ENCODE measurements around the gene GPI. TPM values are rescaled to one million over a fixed set of nuclear protein-coding genes. Genes with fewer than 3 reads are reported as not detected.

The GPI gene
- total RNA-seq, 2 experiments from 2014 or later = 111 to 218 TPM

GRCh38 chr19:34416021-34416545 is 51.1 kb downstream of the GPI start:
- ChIA-PET POLR2A (interaction anchor here (0.8 to 1.5 kb wide), 2 partner anchors 11 to 12 kb away, joined by 3 read pairs; partner anchors contain the start of gene UBA2), CTCF (ENCODE audit: unreplicated experiment) (no interaction called here)
- H2AFZ ChIP-seq (ENCODE audit: low read length) = no peak overlapping the region
- H3K4me2 ChIP-seq (ENCODE audit: low read length) = no peak overlapping the region
- H4K20me1 ChIP-seq (ENCODE audit: insufficient read depth, low read length) = no peaks in the 10 kb centered on the region
- TF ChIP-seq, protein P1, sequence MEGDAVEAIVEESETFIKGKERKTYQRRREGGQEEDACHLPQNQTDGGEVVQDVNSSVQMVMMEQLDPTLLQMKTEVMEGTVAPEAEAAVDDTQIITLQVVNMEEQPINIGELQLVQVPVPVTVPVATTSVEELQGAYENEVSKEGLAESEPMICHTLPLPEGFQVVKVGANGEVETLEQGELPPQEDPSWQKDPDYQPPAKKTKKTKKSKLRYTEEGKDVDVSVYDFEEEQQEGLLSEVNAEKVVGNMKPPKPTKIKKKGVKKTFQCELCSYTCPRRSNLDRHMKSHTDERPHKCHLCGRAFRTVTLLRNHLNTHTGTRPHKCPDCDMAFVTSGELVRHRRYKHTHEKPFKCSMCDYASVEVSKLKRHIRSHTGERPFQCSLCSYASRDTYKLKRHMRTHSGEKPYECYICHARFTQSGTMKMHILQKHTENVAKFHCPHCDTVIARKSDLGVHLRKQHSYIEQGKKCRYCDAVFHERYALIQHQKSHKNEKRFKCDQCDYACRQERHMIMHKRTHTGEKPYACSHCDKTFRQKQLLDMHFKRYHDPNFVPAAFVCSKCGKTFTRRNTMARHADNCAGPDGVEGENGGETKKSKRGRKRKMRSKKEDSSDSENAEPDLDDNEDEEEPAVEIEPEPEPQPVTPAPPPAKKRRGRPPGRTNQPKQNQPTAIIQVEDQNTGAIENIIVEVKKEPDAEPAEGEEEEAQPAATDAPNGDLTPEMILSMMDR (conservative IDR thresholded peaks at IDR 0.05; ENCODE audit: low read length) = no peak
- TF ChIP-seq EZH2phosphoT487 (IDR thresholded peaks at IDR 0.05; ENCODE audit: borderline replicate concordance, low read depth, low read length) = no peak
- no peaks in the 10 kb centered on the region for H3K9me3 ChIP-seq (ENCODE audit: low read length)
- no peak overlapping the region for H3K4me3 ChIP-seq (ENCODE audit: low read depth, low read length, poor library complexity, severe bottlenecking)
- 0 out of 2 replicates have a peak, but pooled peaks cover under 1% of the 10 kb centered on the region for H3K79me2 ChIP-seq (ENCODE audit: insufficient read depth, low read depth, low read length)
- no peak overlapping the region for H3K27ac ChIP-seq (ENCODE audit: low read depth, low read length, poor library complexity, severe bottlenecking)
- intact Hi-C loops (cut with micrococcal nuclease; ENCODE audit: unreplicated experiment) = no loop called here
- no peaks in the 10 kb centered on the region for H3K9me2 ChIP-seq (ENCODE audit: insufficient read depth, low read length)
- peaks cover 97% of the 10 kb centered on the region for H3K36me3 ChIP-seq (ENCODE audit: insufficient read depth, low read length)
- BruUV-seq (replicated peaks) = no TSS peak
- no peak for DNase-seq (ENCODE audit: low spot score)
- H3K4me1 ChIP-seq (ENCODE audit: insufficient read depth, low read length, poor library complexity, severe bottlenecking) = no peaks in the 10 kb centered on the region

GRCh38 chr19:34418300-34418699 is 53.3 kb downstream of the GPI start:
- no TSS peak for BruUV-seq (replicated peaks)

GRCh38 chr19:34426096-34426661 is 61.2 kb downstream of the GPI start:
- no peak for DNase-seq (ENCODE audit: low spot score)
- no peak overlapping the region for H3K27ac ChIP-seq (ENCODE audit: low read depth, low read length, poor library complexity, severe bottlenecking)
- intact Hi-C loops (cut with micrococcal nuclease; ENCODE audit: unreplicated experiment) = no loop called here
- no peak overlapping the region for H3K4me2 ChIP-seq (ENCODE audit: low read length)
- H4K20me1 ChIP-seq (ENCODE audit: insufficient read depth, low read length) = peaks cover 20% of the 10 kb centered on the region
- H3K79me2 ChIP-seq (ENCODE audit: insufficient read depth, low read depth, low read length) = peaks cover 30% of the 10 kb centered on the region
- no peaks in the 10 kb centered on the region for H3K9me3 ChIP-seq (ENCODE audit: low read length)
- H3K4me1 ChIP-seq (ENCODE audit: insufficient read depth, low read length, poor library complexity, severe bottlenecking) = peaks cover 22% of the 10 kb centered on the region
- H3K9me2 ChIP-seq (ENCODE audit: insufficient read depth, low read length) = no peaks in the 10 kb centered on the region
- POLR2A ChIA-PET = interaction anchor here (0.5 kb wide), 1 partner anchor 309 kb away, joined by 3 read pairs; no protein-coding TSS in a partner anchor
- TF ChIP-seq EZH2phosphoT487 (IDR thresholded peaks at IDR 0.05; ENCODE audit: borderline replicate concordance, low read depth, low read length) = no peak
- TF ChIP-seq, protein P1 (conservative IDR thresholded peaks at IDR 0.05; ENCODE audit: low read length) = no peak
- BruUV-seq (replicated peaks) = no TSS peak
- H3K36me3 ChIP-seq (ENCODE audit: insufficient read depth, low read length) = peaks cover 78% of the 10 kb centered on the region
- H2AFZ ChIP-seq (ENCODE audit: low read length) = no peak overlapping the region
- H3K4me3 ChIP-seq (ENCODE audit: low read depth, low read length, poor library complexity, severe bottlenecking) = no peak overlapping the region
- CTCF ChIA-PET (ENCODE audit: unreplicated experiment) = no interaction called here

More at GRCh38 chr19:34418300-34418699, 53.3 kb downstream of the GPI start:
- POLR2A ChIA-PET = no interaction called here
- peaks cover 96% of the 10 kb centered on the region for H3K36me3 ChIP-seq (ENCODE audit: insufficient read depth, low read length)
- no peaks in the 10 kb centered on the region for H3K9me3 ChIP-seq (ENCODE audit: low read length)
- no peaks in the 10 kb centered on the region for H3K79me2 ChIP-seq (ENCODE audit: insufficient read depth, low read depth, low read length)
- H3K4me3 ChIP-seq (ENCODE audit: low read depth, low read length, poor library complexity, severe bottlenecking) = no peak overlapping the region
- intact Hi-C loops (cut with micrococcal nuclease; ENCODE audit: unreplicated experiment) = no loop called here
- H3K27ac ChIP-seq (ENCODE audit: low read depth, low read length, poor library complexity, severe bottlenecking) = no peak overlapping the region
- H2AFZ ChIP-seq (ENCODE audit: low read length) = no peak overlapping the region
- no peak overlapping the region for H3K4me2 ChIP-seq (ENCODE audit: low read length)
- H3K4me1 ChIP-seq (ENCODE audit: insufficient read depth, low read length, poor library complexity, severe bottlenecking) = no peaks in the 10 kb centered on the region
- no peak for TF ChIP-seq EZH2phosphoT487 (IDR thresholded peaks at IDR 0.05; ENCODE audit: borderline replicate concordance, low read depth, low read length)
- no peaks in the 10 kb centered on the region for H4K20me1 ChIP-seq (ENCODE audit: insufficient read depth, low read length)
- CTCF ChIA-PET (ENCODE audit: unreplicated experiment) = no interaction called here
- H3K9me2 ChIP-seq (ENCODE audit: insufficient read depth, low read length) = no peaks in the 10 kb centered on the region
- DNase-seq (ENCODE audit: low spot score) = no peak

Data from OCI-LY7 (cell line).